Psoas muscle (tissue), 8 donors: ENCODE measurements around the gene PRKCA. TPM values are rescaled to one million over a fixed set of nuclear protein-coding genes. Genes with fewer than 3 reads are reported as not detected.

Experiments used
- ATAC-seq, 4 donors: fragments of 200-7000 bp; cut with Tn5 transposase; one replicate each; pipeline ENCODE4 v1.9.1; 2020; ENCODE audit warnings: moderate library complexity in 3 of 4, mild to moderate bottlenecking in 2 of 4
- DNase-seq, 2 donors: peaks; one replicate each; pipeline ENCODE4 v3.0.0-alpha.2; 2020
- H3K27ac ChIP-seq: fragments of 200-600 bp; one replicate; pipeline ENCODE4 v1.8.0; 2022
- H3K27me3 ChIP-seq, 3 donors: fragments of 200-600 bp in 1 of 3; one replicate each; pipeline versions ENCODE4 v1.6.1 to v1.8.0; 2013 to 2022; ENCODE audit warnings: low read length in 2 of 3, mild to moderate bottlenecking in 2 of 3, moderate library complexity in 1 of 3; ENCODE audit not compliant: insufficient read depth in 3 of 3
- H3K36me3 ChIP-seq, 2 donors: fragments of 200-600 bp in 1 of 2; one replicate each; pipeline versions ENCODE4 v1.6.1 to v1.8.0; 2013 to 2022; ENCODE audit warnings: low read depth in 1 of 2, mild to moderate bottlenecking in 1 of 2, moderate library complexity in 1 of 2; ENCODE audit not compliant: insufficient read depth in 1 of 2
- H3K4me1 ChIP-seq: fragments of 200-600 bp; one replicate; pipeline ENCODE4 v1.8.0; 2022
- H3K4me3 ChIP-seq: fragments of 200-600 bp; one replicate; pipeline ENCODE4 v1.8.0; 2022; ENCODE audit warnings: mild to moderate bottlenecking
- H3K9me3 ChIP-seq: fragments of 200-600 bp; one replicate; pipeline ENCODE4 v1.8.0; 2022
- CTCF ChIP-seq: fragments of 200-600 bp; IDR thresholded peaks from one replicate; pipeline ENCODE4 v1.8.0; 2022; ENCODE audit warnings: antibody characterized with exemption
- WGBS, 3 donors: extraction: QIAGEN DNeasy Blood & Tissue Kit; methylation state at CpG; one replicate each; pipeline versions ENCODE4 v1.1.6 to v1.1.7; 2013; 5-methylcytosine and 5-hydroxymethylcytosine counted together
- intact Hi-C, 2 donors: fragments of 100-400 bp; cut with DNase I; formaldehyde crosslinking; loops; one replicate each; pipeline versions ENCODE4 v1.11.0 to v1.14.2; 2022
- polyA plus RNA-seq, 3 donors: library from polyadenylated mRNA; stranded (reverse); fragments of 200-250 nt; gene quantifications; one replicate each; pipeline ENCODE4 v1.2.3, GENCODE V29; 2013
- total RNA-seq, 4 donors: library from RNA; stranded (reverse); fragmentation: NEBNext Ultra II Directional in 2 of 4; extraction: Animal tissue kit (Norgen Biotek cat#: 25700) in 2 of 4; gene quantifications; one replicate each; pipeline versions ENCODE4 v1.2.1 to v1.2.4, GENCODE V29; 2021 to 2023
- donor health status: healthy with polysubstance abuse.
- donor health status: DM: no; HTN: no; CAD: no; lungs with moderate emphysema.
- donor health status: Bipolar disorder and iron deficiency.
- donor health status: healthy.
- donor health status: DM: yes; HTN: yes; CAD: no.
- donor health status: DM: no; HTN: no; CAD: no.
- donor health status: DM: no; HTN: no; CAD: no.
- donor health status: DM: yes; HTN: yes; CAD: no.

Gene PRKCA
- total and polyA plus RNA-seq, 7 donors, result 0.35 to 15.5 (median 8.2) TPM

GRCh38 chr17:66645259-66645658 is 342.8 kb downstream of the PRKCA start:
- no peak for ATAC-seq
- Histone ChIP-seq H3K4me1 (no peaks in the 10 kb centered on the region), H3K4me3 (no peak overlapping the region), H3K27ac (no peak overlapping the region), H3K9me3 (no peaks in the 10 kb centered on the region), H3K36me3 (peaks cover 0 to 10% of the 10 kb centered on the region in 2 donors), H3K27me3 (no peaks in the 10 kb centered on the region)
- intact Hi-C loops, result no loop called here
- no peak for TF ChIP-seq CTCF
- no peak for DNase-seq
- WGBS, 3 donors, result 92 to 95% (median 94%) methylated on average over 10 of the region's 10 CpGs

- H3K4me3 ChIP-seq, result no peak overlapping the region
- TF ChIP-seq CTCF, result no peak
- no peaks in the 10 kb centered on the region for H3K4me1 ChIP-seq
- H3K27ac ChIP-seq, result no peak overlapping the region
- no peak for DNase-seq
- intact Hi-C loops, result no loop called here
- H3K36me3 ChIP-seq, result no peaks in the 10 kb centered on the region
- ATAC-seq, result no peak
- no peaks in the 10 kb centered on the region for H3K27me3 ChIP-seq
- WGBS, 3 donors, result 78 to 79% (median 78%) methylated on average over 7 of the region's 7 CpGs
- H3K9me3 ChIP-seq, result no peaks in the 10 kb centered on the region
Observed at GRCh38 chr17:66647391-66647983, 345.1 kb downstream of the PRKCA start.

DNA sequence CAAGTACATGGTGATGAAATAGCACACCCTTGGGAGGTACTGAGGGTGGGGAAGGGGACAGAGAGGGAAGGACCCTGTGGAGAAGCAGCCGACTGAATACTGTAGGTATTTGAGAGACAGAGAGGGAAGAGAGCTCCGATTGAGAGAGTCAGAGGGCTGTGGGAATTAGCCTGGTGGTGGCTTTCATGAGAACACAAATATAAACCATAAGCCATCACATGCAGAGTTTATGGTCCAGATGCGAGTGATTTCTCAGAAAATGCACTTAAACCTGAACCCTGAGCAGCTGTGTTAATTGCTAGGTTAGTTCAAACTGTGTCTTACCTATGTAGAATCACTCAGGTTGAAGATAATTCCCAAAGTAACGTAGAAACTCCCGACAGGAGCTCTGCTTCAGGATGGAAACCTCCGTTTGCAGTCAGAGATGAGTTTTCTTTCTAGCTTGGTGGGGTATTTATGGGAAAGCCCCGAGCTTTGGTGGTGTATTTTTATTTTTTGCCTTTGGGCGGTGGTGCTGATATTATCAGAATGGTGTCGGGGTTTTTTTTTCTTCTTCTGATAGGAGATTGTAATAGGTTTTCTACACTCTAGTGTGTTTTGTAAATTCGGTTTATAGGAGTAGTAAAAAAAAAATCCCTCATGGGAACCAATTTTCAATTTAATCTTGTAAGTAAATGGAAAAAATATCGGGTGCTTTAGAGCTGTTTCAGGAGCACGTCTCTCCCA is 347.6 kb downstream of the PRKCA start:
- TF ChIP-seq CTCF, result no peak
- no peaks in the 10 kb centered on the region for H3K4me1 ChIP-seq
- H3K9me3 ChIP-seq, result no peaks in the 10 kb centered on the region
- H3K36me3 ChIP-seq, result no peaks in the 10 kb centered on the region
- no peak overlapping the region for H3K27ac ChIP-seq
- DNase-seq, result no peak
- H3K27me3 ChIP-seq, result no peaks in the 10 kb centered on the region
- intact Hi-C loops, result no loop called here
- WGBS, 3 donors, result 85 to 92% (median 87%) methylated on average over 12 of the region's 12 CpGs
- H3K4me3 ChIP-seq, result no peak overlapping the region
- no peak for ATAC-seq

GRCh38 chr17:66650544-66650877 is 348.1 kb downstream of the PRKCA start:
- no peak for DNase-seq
- Histone ChIP-seq H3K4me1 (no peaks in the 10 kb centered on the region), H3K36me3 (no peaks in the 10 kb centered on the region), H3K27ac (no peak overlapping the region), H3K27me3 (no peaks in the 10 kb centered on the region), H3K9me3 (no peaks in the 10 kb centered on the region), H3K4me3 (no peak overlapping the region)
- ATAC-seq, result no peak
- intact Hi-C loops, result no loop called here
- WGBS, 3 donors, result 53 to 81% (median 67%) methylated on average over 5 of the region's 5 CpGs
- TF ChIP-seq CTCF, result no peak
